Activated naive CD4-positive, alpha-beta T cell treated with anti-CD3 and anti-CD28 coated beads for 36 hours (primary cell): Measurements from ENCODE around the gene CEP57. TPM values are rescaled to one million over a fixed set of nuclear protein-coding genes. Genes with fewer than 3 reads are reported as not detected.

ENCODE experiments used
- CTCF ChIA-PET: fragments of 350-600 bp; sonication (Branson Sonifier 250); formaldehyde crosslinking; loops from one replicate; lab custom pipeline; 2021; ENCODE audit warnings: antibody characterized with exemption; lab: Charles Lee
- DNase-seq: peaks from one replicate; pipeline ENCODE4 v3.0.0-alpha.2; 2020
- H3K27ac Mint-ChIP-seq: one replicate; pipeline ENCODE4 v1.8.0; 2021; ENCODE audit warnings: mild to moderate bottlenecking, mixed read lengths
- H3K27me3 Mint-ChIP-seq: one replicate; pipeline ENCODE4 v1.8.0; 2021; ENCODE audit warnings: low read depth, mixed read lengths
- H3K36me3 Mint-ChIP-seq: one replicate; pipeline ENCODE4 v1.8.0; 2021; ENCODE audit warnings: low read depth, mixed read lengths
- H3K4me1 Mint-ChIP-seq: one replicate; pipeline ENCODE4 v1.8.0; 2021; ENCODE audit warnings: low read depth, mixed read lengths
- H3K4me3 Mint-ChIP-seq: one replicate; pipeline ENCODE4 v1.8.0; 2021; ENCODE audit warnings: mild to moderate bottlenecking, moderate library complexity, mixed read lengths
- H3K9me3 Mint-ChIP-seq: one replicate; pipeline ENCODE4 v1.8.0; 2021; ENCODE audit warnings: mixed read lengths
- intact Hi-C: fragments of 100-400 bp; cut with micrococcal nuclease; formaldehyde crosslinking; loops from one replicate; pipeline ENCODE4 v1.15.1; 2023
- total RNA-seq, 2 experiments: library from RNA; stranded (reverse); gene quantifications; one replicate each; pipeline ENCODE4 v1.2.3, GENCODE V29; 2021

Gene CEP57
- 100 to 1,000 TPM; 110 to 115 TPM for total RNA-seq

DNA sequence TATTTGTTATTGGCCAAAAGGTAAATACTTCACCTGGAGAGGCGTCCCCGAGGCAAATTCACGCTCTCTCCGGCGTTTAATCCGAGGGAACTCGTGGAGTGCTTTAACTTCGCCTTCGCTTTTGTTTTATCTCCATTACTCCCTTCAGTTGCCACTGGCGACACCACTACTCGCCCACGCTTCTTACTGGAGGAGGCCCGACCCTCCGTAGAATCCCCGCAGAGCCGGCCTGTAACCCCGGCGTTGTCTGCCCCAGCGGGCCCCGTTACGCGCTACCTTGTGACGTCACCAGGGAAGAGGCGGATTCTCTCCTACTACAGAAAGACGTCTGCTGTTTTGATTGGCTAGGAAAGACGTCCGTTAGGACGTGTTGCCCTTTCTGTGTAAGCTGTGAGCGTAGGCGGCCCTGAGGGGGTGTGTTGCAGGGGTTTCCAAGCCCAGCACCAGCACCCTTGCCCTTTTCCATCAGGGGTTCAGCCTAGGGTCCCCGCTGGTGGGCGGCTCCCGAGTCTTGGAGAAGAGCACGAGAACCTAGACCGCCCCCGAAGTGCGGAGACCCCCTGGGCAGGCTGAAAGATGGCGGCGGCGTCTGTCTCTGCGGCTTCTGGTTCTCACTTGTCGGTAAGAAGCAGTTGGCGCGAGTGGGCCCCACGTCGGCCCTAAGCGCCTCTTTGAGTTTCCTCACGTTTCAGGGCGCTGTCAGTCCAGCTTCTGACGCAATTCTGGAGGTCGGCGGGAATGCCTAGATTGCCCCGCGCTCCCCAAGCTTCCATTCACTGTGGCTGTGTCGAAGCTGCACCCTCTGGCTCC lies at the start of gene CEP57:
Gene CEP57, plus strand, starts transcription at position 376 of the 810 bp plus-strand sequence. Its CDS starts 201 bp downstream, at position 577.
- intact Hi-C loops: loop anchor here (1.0 kb wide), 5 partner anchors 536 to 817 kb away; partner anchors contain the start of genes CCDC82, CWC15, KDM4D and MAML2
- Mint-ChIP-seq H3K4me1 (peaks cover 56% of the 10 kb centered on the region), H3K9me3 (no peaks in the 10 kb centered on the region), H3K36me3 (peaks cover 42% of the 10 kb centered on the region), H3K4me3 (peak within 1 kb of the TSS; percentile 99), H3K27me3 (no peaks in the 10 kb centered on the region), H3K27ac (peak within 1 kb of the TSS; percentile 100)
- CTCF ChIA-PET: interaction anchor here (0.9 to 1.8 kb wide), 6 partner anchors 59 to 636 kb away, joined by 3 to 5 read pairs (median 4); partner anchors contain the start of gene MAML2
- peak; percentile 98 for DNase-seq

DNA sequence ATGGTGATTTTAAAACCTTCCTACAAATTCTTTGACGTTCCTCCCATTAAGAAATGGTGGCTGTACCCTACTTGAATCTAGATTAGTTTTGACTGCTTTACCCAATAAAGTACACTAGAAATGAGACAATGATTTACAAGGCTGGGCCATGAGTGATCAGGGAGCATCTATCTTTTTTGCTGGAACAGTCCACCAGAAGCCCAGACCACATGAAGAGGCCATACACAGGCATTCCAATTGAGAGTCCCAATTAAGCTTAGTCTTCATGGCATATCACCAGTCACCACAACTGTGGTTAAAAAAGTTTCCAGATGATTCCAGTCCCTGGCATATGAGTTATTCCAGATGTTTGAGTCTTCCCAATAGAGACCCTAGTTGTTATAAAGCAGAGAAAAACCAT lies 40.2 kb upstream of the CEP57 start:
- no peak overlapping the region for H3K27ac Mint-ChIP-seq
- DNase-seq: no peak
- intact Hi-C loops: no loop called here
- H3K4me3 Mint-ChIP-seq: no peak overlapping the region
- no peaks in the 10 kb centered on the region for H3K9me3 Mint-ChIP-seq
- CTCF ChIA-PET: interaction anchor here (0.9 kb wide), 1 partner anchor 586 kb away, joined by 3 read pairs; no protein-coding TSS in a partner anchor
- H3K36me3 Mint-ChIP-seq: no peaks in the 10 kb centered on the region
- no peaks in the 10 kb centered on the region for H3K4me1 Mint-ChIP-seq
- H3K27me3 Mint-ChIP-seq: no peaks in the 10 kb centered on the region

DNA sequence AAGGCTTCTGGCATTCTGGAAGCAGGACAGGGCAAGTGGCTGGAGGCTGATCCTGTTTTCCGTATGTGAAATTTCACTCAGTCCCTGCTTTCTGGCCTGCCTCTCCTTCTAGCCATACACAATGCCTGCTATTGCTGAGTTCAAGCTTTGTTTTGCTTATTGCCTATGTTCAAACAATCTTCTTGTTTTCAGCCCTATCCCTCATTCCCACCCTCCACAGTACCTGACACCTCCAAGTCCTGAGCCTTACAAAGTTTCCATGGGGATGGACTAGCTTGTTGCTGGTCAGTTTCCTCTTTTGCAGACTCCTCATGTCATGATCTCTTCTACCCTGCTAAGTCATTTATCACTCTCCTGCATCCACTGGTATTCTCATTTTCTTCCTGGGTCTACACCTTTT lies 38.8 kb upstream of the CEP57 start:
- CTCF ChIA-PET: interaction anchor here (1.1 kb wide), 1 partner anchor 597 kb away, joined by 4 read pairs; no protein-coding TSS in a partner anchor
- DNase-seq: no peak
- Mint-ChIP-seq H3K36me3 (no peaks in the 10 kb centered on the region), H3K27me3 (no peaks in the 10 kb centered on the region), H3K4me1 (no peaks in the 10 kb centered on the region), H3K4me3 (no peak overlapping the region), H3K27ac (no peak overlapping the region), H3K9me3 (no peaks in the 10 kb centered on the region)
- intact Hi-C loops: no loop called here

DNA sequence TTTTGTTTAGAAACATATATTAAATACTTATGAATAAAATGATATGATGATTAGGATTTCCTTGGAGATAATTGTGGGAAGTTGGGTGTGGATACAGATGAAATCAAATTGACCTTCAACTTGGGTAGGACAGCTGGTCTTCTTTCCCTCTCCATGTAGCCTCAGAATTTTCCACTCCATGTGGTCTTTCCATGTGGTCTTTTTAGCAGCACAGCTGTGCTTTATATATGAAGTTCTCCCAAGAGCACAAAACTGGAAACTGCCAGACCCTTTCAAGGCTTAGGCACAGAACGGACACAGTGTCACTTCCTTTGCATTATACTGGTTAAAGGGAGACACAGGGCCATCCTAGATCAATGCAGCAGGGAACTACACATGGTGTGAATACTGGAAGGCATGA lies 29.4 kb upstream of the CEP57 start:
- Mint-ChIP-seq H3K27ac (no peak overlapping the region), H3K27me3 (peaks cover 1% of the 10 kb centered on the region), H3K36me3 (no peaks in the 10 kb centered on the region), H3K4me1 (no peaks in the 10 kb centered on the region), H3K9me3 (no peaks in the 10 kb centered on the region), H3K4me3 (no peak overlapping the region)
- no peak for DNase-seq
- intact Hi-C loops: no loop called here
- CTCF ChIA-PET: interaction anchor here (1.2 to 8.5 kb wide), 4 partner anchors 22 to 607 kb away, joined by 3 to 157 read pairs (median 7); partner anchors contain the start of gene SESN3

DNA sequence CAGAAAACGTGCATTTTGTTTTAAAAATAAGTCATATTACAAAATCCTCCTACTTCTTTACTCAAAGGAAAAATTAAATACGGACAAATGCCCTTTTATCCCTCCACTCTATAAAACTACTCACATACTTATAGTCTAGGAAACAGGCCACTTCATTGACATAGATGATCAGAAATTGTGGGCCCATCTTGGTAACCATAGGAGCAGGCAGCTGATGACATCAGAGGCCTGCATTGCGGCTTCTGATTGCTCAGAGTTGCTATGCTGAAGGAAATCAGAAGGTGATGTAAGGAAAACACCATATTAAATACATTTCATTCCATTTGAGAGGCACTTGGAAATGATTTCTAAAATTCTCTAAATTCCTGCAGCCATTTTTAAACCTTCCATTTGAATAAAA lies 27.8 kb upstream of the CEP57 start:
- Mint-ChIP-seq H3K27me3 (peaks cover 1% of the 10 kb centered on the region), H3K4me1 (no peaks in the 10 kb centered on the region), H3K36me3 (no peaks in the 10 kb centered on the region), H3K27ac (no peak overlapping the region), H3K9me3 (no peaks in the 10 kb centered on the region), H3K4me3 (no peak overlapping the region)
- no peak for DNase-seq
- CTCF ChIA-PET: interaction anchor here (0.8 to 8.5 kb wide), 7 partner anchors 8 to 609 kb away, joined by 3 to 157 read pairs (median 6); no protein-coding TSS in a partner anchor
- intact Hi-C loops: no loop called here

DNA sequence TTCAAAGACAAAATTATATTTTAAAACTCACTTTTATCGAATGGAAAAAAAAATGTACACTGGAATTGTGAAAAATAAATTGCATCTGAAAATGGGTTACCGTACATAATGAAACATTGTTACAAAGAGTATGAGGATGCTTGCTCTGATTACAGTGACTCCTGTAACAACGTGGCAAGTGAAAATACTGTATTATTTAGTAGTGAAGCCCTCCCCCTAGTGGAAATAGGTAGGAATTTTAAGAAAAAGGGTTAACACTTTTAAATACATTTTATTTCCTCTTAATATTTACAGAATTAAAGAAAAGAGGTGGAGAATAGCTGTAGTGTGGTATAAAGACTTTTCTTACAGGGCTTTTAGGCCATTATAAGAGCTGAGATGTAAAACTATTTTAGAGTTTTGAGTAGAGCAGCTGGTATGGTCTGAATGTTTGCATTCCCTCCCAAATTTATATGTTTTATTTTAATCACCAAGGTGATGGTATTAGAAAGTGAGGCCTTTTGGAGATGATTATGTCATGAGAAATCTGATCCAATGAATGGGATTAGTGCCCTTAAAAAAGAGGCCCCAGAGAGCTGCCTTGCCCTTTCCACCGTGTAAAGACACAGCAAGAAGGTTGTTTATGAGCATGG lies 25.9 kb upstream of the CEP57 start:
- intact Hi-C loops: loop anchor here (1.0 to 2.0 kb wide), 7 partner anchors 49 to 1141 kb away; partner anchors contain the start of gene SESN3
- no peak for DNase-seq

DNA sequence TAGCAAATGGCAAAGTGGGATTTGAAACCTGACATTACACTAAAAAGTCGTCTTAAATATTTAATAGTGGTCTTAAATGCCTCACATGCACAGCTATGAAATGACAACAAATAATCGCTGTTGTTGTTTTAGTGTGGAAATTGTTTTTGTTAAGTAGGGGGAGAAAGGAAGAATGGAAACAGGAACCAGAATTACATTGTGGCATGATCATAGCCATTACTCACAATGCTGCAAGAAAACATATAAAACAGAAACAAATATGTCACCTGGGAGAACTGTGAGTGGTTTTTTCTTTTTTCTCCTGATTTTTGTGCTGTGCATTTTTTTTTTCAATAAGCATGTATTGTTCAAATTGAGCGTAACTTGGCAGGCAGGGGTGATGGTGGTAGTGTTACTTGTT lies 23.6 kb upstream of the CEP57 start:
- intact Hi-C loops: no loop called here
- H3K27me3 Mint-ChIP-seq: no peaks in the 10 kb centered on the region
- H3K4me1 Mint-ChIP-seq: no peaks in the 10 kb centered on the region
- DNase-seq: no peak
- no peaks in the 10 kb centered on the region for H3K9me3 Mint-ChIP-seq
- H3K4me3 Mint-ChIP-seq: no peak overlapping the region
- peaks cover 4% of the 10 kb centered on the region for H3K36me3 Mint-ChIP-seq
- no peak overlapping the region for H3K27ac Mint-ChIP-seq
- CTCF ChIA-PET: interaction anchor here (0.7 to 8.5 kb wide), 4 partner anchors 449 to 613 kb away, joined by 3 to 157 read pairs (median 4); no protein-coding TSS in a partner anchor

More for the DNA sequence above, 25.9 kb upstream of the CEP57 start:
- Mint-ChIP-seq H3K36me3 (no peaks in the 10 kb centered on the region), H3K4me3 (no peak overlapping the region), H3K27ac (no peak overlapping the region), H3K9me3 (no peaks in the 10 kb centered on the region), H3K4me1 (no peaks in the 10 kb centered on the region), H3K27me3 (peaks cover 1% of the 10 kb centered on the region)
- CTCF ChIA-PET: interaction anchor here (0.6 to 8.5 kb wide), 11 partner anchors 10 to 618 kb away, joined by 3 to 157 read pairs (median 3); no protein-coding TSS in a partner anchor

DNA sequence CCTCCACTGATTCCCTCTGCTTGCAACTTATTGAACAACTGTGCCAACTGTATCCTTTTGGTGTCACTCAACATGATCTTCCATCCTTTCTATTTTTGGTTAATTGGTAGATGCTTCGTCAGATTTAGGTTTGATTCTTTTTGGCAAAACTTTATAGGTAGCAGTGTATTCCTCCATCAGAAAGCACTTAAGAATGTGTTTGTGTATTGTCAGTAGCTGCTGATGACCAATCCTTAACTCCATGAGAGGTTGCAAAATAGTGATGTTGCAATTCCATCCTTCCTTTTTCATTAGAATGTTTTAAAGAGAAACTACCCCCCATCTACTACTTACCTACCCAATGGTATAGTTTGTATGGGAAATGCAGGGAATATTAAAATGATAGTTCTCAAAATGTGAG lies 22.8 kb upstream of the CEP57 start:
- H3K36me3 Mint-ChIP-seq: peaks cover 4% of the 10 kb centered on the region
- H3K9me3 Mint-ChIP-seq: no peaks in the 10 kb centered on the region
- CTCF ChIA-PET: interaction anchor here (0.7 to 2.1 kb wide), 5 partner anchors 62 to 659 kb away, joined by 3 to 8 read pairs (median 4); no protein-coding TSS in a partner anchor
- no peaks in the 10 kb centered on the region for H3K4me1 Mint-ChIP-seq
- no peak for DNase-seq
- H3K27ac Mint-ChIP-seq: no peak overlapping the region
- no peaks in the 10 kb centered on the region for H3K27me3 Mint-ChIP-seq
- intact Hi-C loops: no loop called here
- H3K4me3 Mint-ChIP-seq: no peak overlapping the region

DNA sequence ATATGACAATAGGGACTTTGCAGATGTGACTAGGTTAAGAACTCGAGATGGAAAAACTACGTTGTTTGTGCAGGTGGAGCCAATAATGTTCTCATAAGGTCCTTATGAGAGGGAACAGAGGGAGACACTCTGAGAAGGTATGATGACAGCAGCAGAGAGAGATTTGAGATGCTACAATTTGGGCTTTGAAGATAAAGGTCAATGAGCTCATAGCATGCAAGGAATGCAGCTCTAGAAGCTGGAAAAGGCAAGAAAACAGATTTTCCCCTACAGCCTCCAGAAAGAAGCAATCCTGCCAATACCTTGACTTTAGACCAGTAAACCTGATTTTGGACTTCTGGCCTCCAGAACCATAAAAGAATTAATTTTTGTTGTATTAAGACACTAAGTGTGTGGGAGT lies 21.8 kb upstream of the CEP57 start:
- CTCF ChIA-PET: interaction anchor here (0.6 to 2.1 kb wide), 3 partner anchors 63 to 617 kb away, joined by 3 to 8 read pairs (median 7); no protein-coding TSS in a partner anchor
- Mint-ChIP-seq H3K4me1 (no peaks in the 10 kb centered on the region), H3K4me3 (no peak overlapping the region), H3K36me3 (peaks cover 7% of the 10 kb centered on the region), H3K9me3 (no peaks in the 10 kb centered on the region), H3K27ac (no peak overlapping the region), H3K27me3 (no peaks in the 10 kb centered on the region)
- intact Hi-C loops: no loop called here
- no peak for DNase-seq

DNA sequence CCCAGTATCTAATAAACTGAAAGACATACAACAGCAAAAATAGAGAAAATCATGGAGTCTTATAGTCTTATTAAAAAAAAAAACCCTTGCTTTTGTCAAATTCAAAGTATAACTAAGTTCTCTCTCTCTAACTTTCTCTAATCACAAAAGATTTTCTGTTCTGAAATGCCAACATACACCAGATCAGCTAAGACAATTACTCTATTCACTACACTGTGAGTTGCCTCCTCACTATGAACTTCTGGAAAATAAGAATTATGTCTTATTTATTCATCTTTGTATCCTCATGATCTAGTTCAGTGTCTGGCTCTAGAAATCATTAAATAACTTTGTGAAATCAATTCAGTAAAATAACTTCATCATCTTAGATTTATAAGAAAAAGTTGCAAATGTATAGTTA lies 13.4 kb upstream of the CEP57 start:
- H3K9me3 Mint-ChIP-seq: no peaks in the 10 kb centered on the region
- no peak overlapping the region for H3K4me3 Mint-ChIP-seq
- peaks cover 37% of the 10 kb centered on the region for H3K36me3 Mint-ChIP-seq

DNA sequence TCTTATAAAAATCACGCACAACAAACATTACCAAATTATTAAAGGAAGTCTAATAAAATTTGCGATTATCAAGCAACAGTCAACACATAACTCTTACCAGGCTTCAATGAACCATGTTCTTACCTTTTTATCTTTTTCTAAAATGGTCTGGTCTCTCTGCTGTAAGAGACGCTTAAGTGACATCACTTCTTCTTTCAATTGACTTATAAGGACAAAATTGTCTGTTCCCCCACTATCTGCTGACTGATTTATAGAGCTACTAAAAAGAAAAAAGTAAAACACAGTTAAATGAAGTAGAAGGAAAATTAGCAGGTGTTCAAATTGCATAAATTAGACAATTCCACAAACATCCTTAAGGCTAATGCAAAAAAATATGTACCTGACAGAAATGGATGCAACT lies 11.6 kb upstream of the CEP57 start:
- Mint-ChIP-seq H3K36me3 (peaks cover 47% of the 10 kb centered on the region), H3K27me3 (no peaks in the 10 kb centered on the region), H3K27ac (no peak overlapping the region), H3K9me3 (no peaks in the 10 kb centered on the region), H3K4me3 (no peak overlapping the region), H3K4me1 (peaks cover 25% of the 10 kb centered on the region)
- intact Hi-C loops: no loop called here
- CTCF ChIA-PET: interaction anchor here (0.6 to 1.7 kb wide), 3 partner anchors 14 to 655 kb away, joined by 3 to 7 read pairs (median 4); no protein-coding TSS in a partner anchor
- no peak for DNase-seq

More for the DNA sequence above, 13.4 kb upstream of the CEP57 start:
- Mint-ChIP-seq H3K27ac (no peak overlapping the region), H3K4me1 (peaks cover 17% of the 10 kb centered on the region), H3K27me3 (no peaks in the 10 kb centered on the region)
- CTCF ChIA-PET: interaction anchor here (0.9 kb wide), 1 partner anchor 12 kb away, joined by 3 read pairs; no protein-coding TSS in a partner anchor
- no peak for DNase-seq
- intact Hi-C loops: no loop called here

DNA sequence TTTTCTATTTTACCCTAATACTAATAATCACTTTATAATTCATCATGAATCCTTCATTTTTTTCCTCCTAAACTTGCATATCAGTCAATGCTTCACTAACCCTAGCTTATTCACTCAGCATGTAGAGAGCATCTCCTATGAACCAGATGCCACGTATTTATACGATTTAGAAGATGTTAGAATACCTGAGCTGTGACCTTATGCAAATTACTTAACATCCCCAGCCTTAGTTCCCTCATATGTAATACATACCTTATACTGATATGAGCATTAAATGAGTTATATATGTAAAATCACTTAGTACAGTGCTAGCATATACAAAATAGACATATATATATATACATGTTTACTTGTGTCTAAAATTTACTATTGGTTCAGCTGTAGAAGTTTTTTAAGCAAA lies 9.8 kb upstream of the CEP57 start:
- H3K27ac Mint-ChIP-seq: no peak overlapping the region
- peaks cover 34% of the 10 kb centered on the region for H3K4me1 Mint-ChIP-seq
- peaks cover 46% of the 10 kb centered on the region for H3K36me3 Mint-ChIP-seq
- no peaks in the 10 kb centered on the region for H3K9me3 Mint-ChIP-seq
- H3K27me3 Mint-ChIP-seq: no peaks in the 10 kb centered on the region
- CTCF ChIA-PET: interaction anchor here (0.6 kb wide), 2 partner anchors 177 to 895 kb away, joined by 3 to 4 read pairs; no protein-coding TSS in a partner anchor
- no peak overlapping the region for H3K4me3 Mint-ChIP-seq
- no peak for DNase-seq
- intact Hi-C loops: no loop called here
